GM12874 (cell line): ENCODE data around the gene EIF3D.

Source experiments
- TF ChIP-seq, protein P1 (sequence below): IDR thresholded peaks from 2 replicates; pipeline ENCODE4 v1.5.1; 2011; ENCODE audit warnings: low read depth, mild to moderate bottlenecking, control low read depth, low read length, moderate library complexity; ENCODE audit not compliant: insufficient read depth

Gene EIF3D

DNA sequence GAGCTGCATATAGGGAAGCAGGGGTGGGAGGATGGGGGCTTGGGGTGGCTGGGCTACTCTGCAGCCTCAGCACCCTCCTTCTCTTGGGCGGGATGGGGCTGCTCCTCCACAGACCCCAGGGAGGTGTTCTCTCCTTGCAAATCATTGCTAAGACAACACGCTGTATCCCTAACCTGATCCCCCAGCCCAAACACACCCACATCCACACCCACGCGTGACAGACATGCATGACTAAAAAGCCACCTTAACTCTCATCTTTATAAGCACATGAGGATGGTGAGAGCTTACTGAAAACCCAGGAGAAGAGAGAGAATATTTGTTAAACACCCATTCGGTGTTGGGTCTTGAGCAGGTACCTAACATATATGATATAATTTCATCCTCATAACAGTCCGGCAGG lies 39.9 kb upstream of the EIF3D start:
- TF ChIP-seq, protein P1, sequence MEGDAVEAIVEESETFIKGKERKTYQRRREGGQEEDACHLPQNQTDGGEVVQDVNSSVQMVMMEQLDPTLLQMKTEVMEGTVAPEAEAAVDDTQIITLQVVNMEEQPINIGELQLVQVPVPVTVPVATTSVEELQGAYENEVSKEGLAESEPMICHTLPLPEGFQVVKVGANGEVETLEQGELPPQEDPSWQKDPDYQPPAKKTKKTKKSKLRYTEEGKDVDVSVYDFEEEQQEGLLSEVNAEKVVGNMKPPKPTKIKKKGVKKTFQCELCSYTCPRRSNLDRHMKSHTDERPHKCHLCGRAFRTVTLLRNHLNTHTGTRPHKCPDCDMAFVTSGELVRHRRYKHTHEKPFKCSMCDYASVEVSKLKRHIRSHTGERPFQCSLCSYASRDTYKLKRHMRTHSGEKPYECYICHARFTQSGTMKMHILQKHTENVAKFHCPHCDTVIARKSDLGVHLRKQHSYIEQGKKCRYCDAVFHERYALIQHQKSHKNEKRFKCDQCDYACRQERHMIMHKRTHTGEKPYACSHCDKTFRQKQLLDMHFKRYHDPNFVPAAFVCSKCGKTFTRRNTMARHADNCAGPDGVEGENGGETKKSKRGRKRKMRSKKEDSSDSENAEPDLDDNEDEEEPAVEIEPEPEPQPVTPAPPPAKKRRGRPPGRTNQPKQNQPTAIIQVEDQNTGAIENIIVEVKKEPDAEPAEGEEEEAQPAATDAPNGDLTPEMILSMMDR = no peak

DNA sequence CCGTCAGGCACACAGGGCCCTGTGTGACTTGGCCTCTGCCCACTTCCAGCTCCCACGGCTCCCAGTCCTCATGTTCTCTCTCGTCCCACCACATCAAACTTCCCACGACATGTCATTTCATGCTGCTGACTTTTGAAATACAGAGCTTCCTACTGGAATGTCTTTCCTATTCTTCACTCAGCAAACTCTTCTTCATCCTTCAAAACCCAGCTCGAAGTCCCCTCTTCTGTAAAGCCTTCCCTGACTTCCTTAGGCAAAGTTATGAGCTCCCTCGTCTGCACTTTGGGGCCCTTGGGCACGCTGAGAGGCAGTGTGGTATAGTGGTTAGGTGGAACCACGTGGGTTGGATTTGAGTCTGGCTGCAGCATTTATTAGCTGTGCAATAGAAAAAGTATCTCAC lies 37.8 kb upstream of the EIF3D start:
- TF ChIP-seq, protein P1 = no peak

DNA sequence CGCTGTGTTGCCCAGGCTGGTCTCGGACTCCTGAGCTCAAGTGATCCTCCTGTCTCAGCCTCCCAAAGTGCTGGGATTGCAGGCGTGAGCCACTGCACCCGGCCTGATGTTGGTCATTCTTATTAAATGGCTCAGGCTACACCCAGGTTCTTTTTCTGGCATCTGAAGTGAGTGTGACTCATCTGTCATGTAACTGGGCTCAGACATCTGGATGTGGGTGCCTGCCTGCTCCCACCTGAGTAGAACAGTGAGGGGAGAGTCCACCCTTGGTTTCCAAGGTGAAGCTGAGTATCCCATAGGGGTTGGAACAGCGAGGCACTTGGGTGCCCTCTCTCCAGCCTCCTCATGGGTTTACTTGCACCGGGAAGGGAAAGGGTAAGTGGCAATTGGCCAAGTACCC lies 36.7 kb upstream of the EIF3D start:
- TF ChIP-seq, protein P1 = no peak

DNA sequence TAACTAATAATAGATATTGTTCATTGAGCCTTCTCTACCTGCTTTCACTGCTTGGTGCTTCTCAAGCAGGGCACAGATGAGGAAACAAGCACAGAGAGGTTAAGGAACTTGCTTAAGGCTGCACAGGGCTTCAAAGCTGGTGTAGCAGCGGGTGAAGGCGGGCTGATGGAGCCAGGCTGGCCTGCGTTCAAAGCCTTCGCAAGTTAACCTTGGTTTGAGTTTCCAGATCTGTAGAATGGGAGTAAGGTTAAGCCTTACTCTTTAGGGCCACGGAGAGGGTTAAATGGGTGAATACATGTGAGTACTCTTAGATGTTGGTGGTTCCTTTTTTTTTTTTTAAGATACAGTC lies 36.2 kb upstream of the EIF3D start:
- TF ChIP-seq, protein P1 = no peak

DNA sequence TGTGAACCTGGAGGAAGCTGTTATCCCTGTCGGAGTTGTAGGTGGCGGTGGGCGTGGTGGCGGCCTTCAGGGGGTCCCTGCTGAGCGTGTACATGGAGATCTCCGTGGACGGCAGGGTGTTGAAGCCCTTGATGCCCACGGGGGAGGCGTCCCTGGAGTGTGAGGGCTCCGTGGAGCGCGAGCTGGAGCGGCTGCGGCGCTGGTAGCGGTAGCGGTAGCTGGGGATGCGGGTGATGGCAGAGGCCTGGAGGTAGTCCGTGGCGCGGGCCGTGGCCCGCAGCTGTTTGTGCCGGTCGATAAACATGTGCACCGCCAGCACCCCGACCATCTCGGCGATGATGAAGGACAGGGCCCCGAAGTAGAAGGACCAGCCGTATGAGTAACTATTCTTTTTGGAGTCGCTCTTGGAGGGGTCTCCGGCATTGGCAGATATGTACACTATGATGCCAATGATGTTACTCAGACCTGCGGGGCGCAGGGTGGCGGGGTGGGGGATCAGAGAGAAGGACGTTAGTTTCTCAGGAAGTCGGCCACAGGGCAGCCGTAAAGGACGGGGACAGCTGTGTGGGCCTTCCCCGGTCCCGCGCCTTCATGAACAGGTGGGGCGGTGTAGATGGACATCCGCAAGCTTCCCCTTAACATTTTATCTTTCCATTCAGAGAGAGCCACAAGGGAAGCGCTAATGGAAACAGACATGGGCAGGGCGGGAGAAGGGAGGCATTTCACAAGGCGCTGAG lies 35.6 kb upstream of the EIF3D start:
- TF ChIP-seq, protein P1 = no peak

DNA sequence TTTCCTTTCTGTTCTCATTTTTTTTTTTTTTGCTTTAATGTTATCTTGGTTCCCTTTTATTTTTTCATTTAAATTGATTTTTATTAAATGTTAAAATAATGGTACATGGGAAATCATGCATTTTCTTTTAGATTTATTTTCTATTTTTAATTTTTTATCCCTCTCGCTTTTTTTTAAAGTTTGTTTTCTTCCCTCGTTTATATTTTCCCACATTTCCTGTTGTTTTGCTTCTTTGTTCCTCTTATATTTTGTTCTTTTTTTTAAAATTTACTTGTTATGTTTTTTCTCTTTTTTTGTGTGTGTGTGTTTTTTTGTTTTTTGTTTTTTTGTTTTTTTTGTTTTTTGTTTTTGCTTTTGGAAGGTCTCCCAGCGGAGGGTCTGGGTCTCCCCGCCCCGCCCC lies 34.9 kb upstream of the EIF3D start:
- TF ChIP-seq, protein P1 = no peak

DNA sequence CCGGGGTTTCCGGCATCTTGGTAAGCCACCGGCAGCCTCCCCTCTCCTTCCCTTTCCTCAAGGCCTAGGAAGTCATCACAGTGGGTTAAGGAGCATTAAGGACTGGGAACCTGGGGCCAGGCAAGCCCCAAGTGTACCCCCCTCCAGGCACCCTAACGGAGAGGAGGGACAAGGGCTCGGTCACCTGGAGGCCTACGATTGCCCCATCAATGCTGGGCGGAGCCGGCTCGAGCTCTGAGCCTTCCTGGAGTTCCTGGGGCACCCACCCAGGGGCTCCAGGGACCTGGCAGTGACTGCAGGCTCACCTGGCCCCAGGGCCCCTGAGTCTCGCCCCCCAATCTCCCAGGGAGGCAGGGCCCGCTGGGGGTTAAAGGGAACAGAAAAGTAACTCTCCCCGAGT lies 34.5 kb upstream of the EIF3D start:
- TF ChIP-seq, protein P1 = no peak
